Ascending aorta (tissue), 2 donors: ENCODE data around the gene CRYBA1. TPM values are rescaled to one million over a fixed set of nuclear protein-coding genes. Genes with fewer than 3 reads are reported as not detected.

Experiments
- DNase-seq, 2 donors: peaks; one replicate each; pipeline ENCODE4 v3.0.0-alpha.2; 2019; ENCODE audit warnings: low spot score in 2 of 2
- H3K27ac ChIP-seq, 2 donors: fragments of 200-600 bp; sonication (generic); one replicate each; pipeline ENCODE4 v1.5.1; 2016 to 2017; ENCODE audit warnings: mild to moderate bottlenecking in 1 of 2
- H3K27me3 ChIP-seq: fragments of 200-600 bp; sonication (generic); one replicate; pipeline ENCODE4 v1.5.1; 2017
- H3K36me3 ChIP-seq, 2 donors: fragments of 200-600 bp; sonication (generic); one replicate each; pipeline ENCODE4 v1.5.1; 2016
- H3K4me1 ChIP-seq, 2 donors: fragments of 200-600 bp; sonication (generic); one replicate each; pipeline ENCODE4 v1.5.1; 2016 to 2017; ENCODE audit warnings: mild to moderate bottlenecking in 1 of 2
- H3K4me3 ChIP-seq, 2 donors: fragments of 200-600 bp; sonication (generic); one replicate each; pipeline ENCODE4 v1.5.1; 2016 to 2017; ENCODE audit warnings: mild to moderate bottlenecking in 1 of 2
- H3K9me3 ChIP-seq, 2 donors: fragments of 200-600 bp; sonication (generic); one replicate each; pipeline ENCODE4 v1.5.1; 2016
- intact Hi-C: fragments of 100-400 bp; cut with DNase I; formaldehyde crosslinking; loops from one replicate; pipeline ENCODE4 v1.15.1; 2023
- total RNA-seq: library from RNA; depleted of rRNA; stranded (reverse); fragments of >200 nt; gene quantifications from one replicate; pipeline ENCODE4 v1.1.0, GENCODE V29; 2016
- TF ChIP-seq, protein P1 (sequence below), 3 experiments: fragments of 200-600 bp in 2 of 3; fragments of 450-650 bp in 1 of 3; sonication (generic) in 2 of 3; IDR thresholded peaks; one replicate each; pipeline ENCODE4 v1.5.1; 2016 to 2019; ENCODE audit warnings: antibody characterized with exemption in 3 of 3, mild to moderate bottlenecking in 1 of 3, moderate library complexity in 1 of 3

The CRYBA1 gene
- total RNA-seq, 1 donor from 2014 or later = not detected

DNA sequence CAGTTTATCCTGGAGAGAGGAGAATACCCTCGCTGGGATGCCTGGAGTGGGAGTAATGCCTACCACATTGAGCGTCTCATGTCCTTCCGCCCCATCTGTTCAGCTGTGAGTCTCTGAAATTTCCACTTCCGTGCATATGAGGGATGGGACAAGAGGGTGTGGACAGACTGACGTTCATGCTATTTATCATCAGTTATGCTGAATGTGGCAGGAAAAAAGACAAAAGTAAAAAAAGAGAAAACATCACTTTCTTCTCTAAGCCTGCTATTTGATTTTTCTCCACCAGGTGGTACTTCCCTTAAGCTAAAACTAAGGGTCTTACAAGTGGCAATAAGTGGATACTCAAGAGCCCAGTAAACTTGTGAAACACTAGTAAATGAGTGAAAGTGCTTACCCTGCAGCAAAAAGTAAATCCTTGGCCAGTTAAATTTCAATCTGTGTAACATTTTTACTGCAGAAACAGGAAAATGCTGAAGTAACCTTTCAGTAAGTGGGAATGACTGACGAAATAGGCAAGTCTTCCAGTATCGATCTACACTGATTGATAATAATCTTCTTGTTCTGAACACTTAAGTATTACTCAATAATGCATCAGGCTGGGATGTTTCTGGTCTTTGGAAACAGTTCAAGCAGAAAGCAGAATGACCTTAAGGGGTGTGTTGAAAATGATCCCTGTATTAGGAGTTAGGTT lies 5.6 kb downstream of the CRYBA1 start:
- Histone ChIP-seq H3K4me3 (no peak overlapping the region), H3K4me1 (peaks cover 8 to 38% of the 10 kb centered on the region in 2 donors), H3K36me3 (no peaks in the 10 kb centered on the region), H3K27ac (peak overlapping the region; percentile 52), H3K9me3 (no peaks in the 10 kb centered on the region), H3K27me3 (no peaks in the 10 kb centered on the region)
- no peak for DNase-seq
- TF ChIP-seq, protein P1, sequence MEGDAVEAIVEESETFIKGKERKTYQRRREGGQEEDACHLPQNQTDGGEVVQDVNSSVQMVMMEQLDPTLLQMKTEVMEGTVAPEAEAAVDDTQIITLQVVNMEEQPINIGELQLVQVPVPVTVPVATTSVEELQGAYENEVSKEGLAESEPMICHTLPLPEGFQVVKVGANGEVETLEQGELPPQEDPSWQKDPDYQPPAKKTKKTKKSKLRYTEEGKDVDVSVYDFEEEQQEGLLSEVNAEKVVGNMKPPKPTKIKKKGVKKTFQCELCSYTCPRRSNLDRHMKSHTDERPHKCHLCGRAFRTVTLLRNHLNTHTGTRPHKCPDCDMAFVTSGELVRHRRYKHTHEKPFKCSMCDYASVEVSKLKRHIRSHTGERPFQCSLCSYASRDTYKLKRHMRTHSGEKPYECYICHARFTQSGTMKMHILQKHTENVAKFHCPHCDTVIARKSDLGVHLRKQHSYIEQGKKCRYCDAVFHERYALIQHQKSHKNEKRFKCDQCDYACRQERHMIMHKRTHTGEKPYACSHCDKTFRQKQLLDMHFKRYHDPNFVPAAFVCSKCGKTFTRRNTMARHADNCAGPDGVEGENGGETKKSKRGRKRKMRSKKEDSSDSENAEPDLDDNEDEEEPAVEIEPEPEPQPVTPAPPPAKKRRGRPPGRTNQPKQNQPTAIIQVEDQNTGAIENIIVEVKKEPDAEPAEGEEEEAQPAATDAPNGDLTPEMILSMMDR (IDR thresholded peaks at IDR 0.05) = peak; percentile 19 to 51 (median 34)
- intact Hi-C loops = no loop called here

DNA sequence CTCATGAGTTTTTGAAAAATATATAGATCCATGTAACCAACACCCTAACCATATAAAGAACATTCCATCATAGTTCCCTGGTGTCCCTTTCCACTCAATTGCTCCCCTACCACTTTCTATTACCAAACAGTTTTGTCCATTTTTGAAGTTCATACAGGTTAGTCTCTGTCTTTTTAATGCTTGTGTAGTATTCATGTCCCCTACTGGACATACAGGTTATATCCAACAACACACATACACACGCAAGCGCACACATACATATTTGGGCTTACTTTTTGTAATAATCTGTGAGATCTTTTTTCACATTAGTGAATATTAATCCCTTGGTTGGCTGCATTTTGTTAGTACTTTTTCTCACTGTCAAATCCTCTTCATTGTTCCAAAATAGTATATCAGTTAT lies 6.4 kb downstream of the CRYBA1 start:
- TF ChIP-seq, protein P1 (IDR thresholded peaks at IDR 0.05) = no peak
- H3K9me3 ChIP-seq = no peaks in the 10 kb centered on the region
- no peak overlapping the region for H3K4me3 ChIP-seq
- intact Hi-C loops = no loop called here
- peaks cover 11 to 46% of the 10 kb centered on the region in 2 donors for H3K4me1 ChIP-seq
- no peak for DNase-seq
- H3K27me3 ChIP-seq = no peaks in the 10 kb centered on the region
- no peaks in the 10 kb centered on the region for H3K36me3 ChIP-seq
- H3K27ac ChIP-seq = peak overlapping the region in 1 of 2 donors; percentile 52

DNA sequence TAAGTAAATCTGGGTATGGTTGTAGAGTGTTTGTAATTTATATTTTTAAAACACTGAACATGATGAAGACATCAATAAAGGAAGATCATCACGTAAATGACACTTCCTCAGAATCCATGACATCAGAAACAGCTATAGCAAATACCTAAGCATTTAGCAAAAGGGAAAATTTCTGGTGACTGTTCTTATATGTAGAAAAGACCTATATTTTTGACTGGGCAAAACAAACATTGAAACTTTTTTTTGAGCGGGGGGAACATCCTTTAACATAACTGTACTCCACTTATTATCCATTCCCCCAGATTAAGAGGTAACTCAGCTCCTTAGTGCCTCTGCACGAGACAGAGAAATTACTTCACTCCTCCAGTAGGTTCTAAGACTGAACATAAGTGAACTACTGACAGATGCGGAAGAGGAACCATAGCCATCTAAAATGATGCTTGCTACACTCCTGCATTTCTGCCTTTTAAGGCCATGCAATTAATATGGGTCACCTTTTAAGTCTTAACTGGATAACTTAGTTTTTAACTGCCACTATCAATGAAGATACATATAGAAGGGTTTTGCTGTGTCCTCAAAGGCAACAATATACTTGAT lies 9.4 kb downstream of the CRYBA1 start:
- no peak for DNase-seq
- H3K27me3 ChIP-seq = no peaks in the 10 kb centered on the region
- TF ChIP-seq, protein P1 (IDR thresholded peaks at IDR 0.05) = no peak
- intact Hi-C loops = loop anchor here (2.0 kb wide), 1 partner anchor 37 kb away; no protein-coding TSS in a partner anchor
- H3K4me1 ChIP-seq = peaks cover 16 to 53% of the 10 kb centered on the region in 2 donors
- no peak overlapping the region for H3K4me3 ChIP-seq
- no peaks in the 10 kb centered on the region for H3K9me3 ChIP-seq
- H3K27ac ChIP-seq = peak overlapping the region; percentile 17 to 38
- H3K36me3 ChIP-seq = peaks cover 3 to 16% of the 10 kb centered on the region in 2 donors

- peaks cover 16 to 45% of the 10 kb centered on the region in 2 donors for H3K4me1 ChIP-seq
- TF ChIP-seq, protein P1 (IDR thresholded peaks at IDR 0.05) = no peak
- no peaks in the 10 kb centered on the region for H3K27me3 ChIP-seq
- intact Hi-C loops = loop anchor here (1.0 to 2.0 kb wide), 2 partner anchors 16 to 36 kb away; no protein-coding TSS in a partner anchor
- H3K9me3 ChIP-seq = no peaks in the 10 kb centered on the region
- peak overlapping the region; percentile 48 to 52 for H3K27ac ChIP-seq
- peaks cover 7 to 22% of the 10 kb centered on the region in 2 donors for H3K36me3 ChIP-seq
- DNase-seq = no peak
- peak overlapping the region; percentile 1 to 11 for H3K4me3 ChIP-seq
These were observed 10.2 kb downstream of the CRYBA1 start for GRCh38 chr17:29256735-29257466.

GRCh38 chr17:29257756-29258155 lies 11.1 kb downstream of the CRYBA1 start:
- Histone ChIP-seq H3K9me3 (no peaks in the 10 kb centered on the region), H3K27ac (peak overlapping the region; percentile 48 to 52), H3K4me3 (peak overlapping the region in 1 of 2 donors; percentile 1), H3K27me3 (no peaks in the 10 kb centered on the region), H3K4me1 (peaks cover 16 to 40% of the 10 kb centered on the region in 2 donors), H3K36me3 (peaks cover 16 to 30% of the 10 kb centered on the region in 2 donors)
- intact Hi-C loops = loop anchor here (1.0 to 2.0 kb wide), 2 partner anchors 16 to 35 kb away; no protein-coding TSS in a partner anchor
- DNase-seq = no peak
- TF ChIP-seq, protein P1 (IDR thresholded peaks at IDR 0.05) = no peak
